ENCODE data around the gene ELOVL5.
"Not testable (repeated sequence)": the region's sequence is repeated elsewhere in the genome, so short reads cannot be mapped to it uniquely, and the experiment has no call there.

ELOVL5 gene

GRCh38 chr6:53348371-53349208, at the start of gene ELOVL5:
ELOVL5 (minus strand) TSS chr6:53348950; CDS start chr6:53295699, 53,251 bp downstream.
- DNase-seq, result peak; percentile 88 to 90

GRCh38 chr6:53397283-53397682, 48.5 kb upstream of the ELOVL5 start:
- no peak for DNase-seq

GRCh38 chr6:53395986-53396385, 47.2 kb upstream of the ELOVL5 start:
- no peak for DNase-seq

- DNase-seq, result no peak
Observed at GRCh38 chr6:53394704-53395103, 46.0 kb upstream of the ELOVL5 start.

GRCh38 chr6:53391170-53391569, 42.4 kb upstream of the ELOVL5 start:
- DNase-seq, result no peak

- DNase-seq, result no peak
Observed at GRCh38 chr6:53390010-53390409, 41.3 kb upstream of the ELOVL5 start.

GRCh38 chr6:53388615-53389014, 39.9 kb upstream of the ELOVL5 start:
- not testable (repeated sequence) for DNase-seq

- DNase-seq, result no peak
Observed at GRCh38 chr6:53382421-53382820, 33.7 kb upstream of the ELOVL5 start.

GRCh38 chr6:53378208-53378607, 29.5 kb upstream of the ELOVL5 start:
- DNase-seq, result no peak

- no peak for DNase-seq
Observed at GRCh38 chr6:53377793-53378192, 29.0 kb upstream of the ELOVL5 start.

- no peak for DNase-seq
Observed at GRCh38 chr6:53377289-53377688, 28.5 kb upstream of the ELOVL5 start.

- no peak for DNase-seq
Observed at GRCh38 chr6:53376661-53377226, 28.0 kb upstream of the ELOVL5 start.

GRCh38 chr6:53375847-53376246, 27.1 kb upstream of the ELOVL5 start:
- DNase-seq, result no peak

- no peak for DNase-seq
Observed at GRCh38 chr6:53373638-53374037, 24.9 kb upstream of the ELOVL5 start.

GRCh38 chr6:53369876-53370515, 21.2 kb upstream of the ELOVL5 start:
- peak in 1 of 2 experiments; percentile 25 for DNase-seq

GRCh38 chr6:53369051-53369450, 20.3 kb upstream of the ELOVL5 start:
- DNase-seq, result no peak

- DNase-seq, result no peak
Observed at GRCh38 chr6:53366128-53366641, 17.4 kb upstream of the ELOVL5 start.

GRCh38 chr6:53363341-53364079, 14.8 kb upstream of the ELOVL5 start:
- DNase-seq, result no peak

GRCh38 chr6:53361549-53362031, 12.8 kb upstream of the ELOVL5 start:
- DNase-seq, result peak in 1 of 2 experiments; percentile 19

GRCh38 chr6:53360093-53360912, 11.6 kb upstream of the ELOVL5 start:
- DNase-seq, result no peak

GRCh38 chr6:53359843-53360092, 11.0 kb upstream of the ELOVL5 start:
- DNase-seq, result peak in 1 of 2 experiments; percentile 55
